ENCODE measurements around the gene FYN.
A peak's percentile ranks its signal among the peaks of the same experiment; 100 is the strongest.

The FYN gene

GRCh38 chr6:111803371-111803770, 69.9 kb downstream of the FYN start:
- TF ChIP-seq CTCF (conservative IDR thresholded peaks at IDR 0.05) (no peak), ZFX (IDR thresholded peaks at IDR 0.05) (no peak)
- no peak overlapping the region for H3K27ac ChIP-seq

- TF ChIP-seq CTCF (conservative IDR thresholded peaks at IDR 0.05) (no peak), ZFX (IDR thresholded peaks at IDR 0.05) (no peak)
- no peak overlapping the region for H3K27ac ChIP-seq
These were observed 70.4 kb downstream of the FYN start for GRCh38 chr6:111802720-111803330.

GRCh38 chr6:111802015-111802414, 71.2 kb downstream of the FYN start:
- no peak overlapping the region for H3K27ac ChIP-seq
- TF ChIP-seq CTCF (conservative IDR thresholded peaks at IDR 0.05) (no peak), ZFX (IDR thresholded peaks at IDR 0.05) (no peak)

- no peak for TF ChIP-seq CTCF (conservative IDR thresholded peaks at IDR 0.05)
- TF ChIP-seq ZFX (IDR thresholded peaks at IDR 0.05), result no peak
- no peak overlapping the region for H3K27ac ChIP-seq
These were observed 72.4 kb downstream of the FYN start for GRCh38 chr6:111800821-111801220.

GRCh38 chr6:111800259-111800765, 72.9 kb downstream of the FYN start:
- TF ChIP-seq CTCF (conservative IDR thresholded peaks at IDR 0.05), result no peak
- TF ChIP-seq ZFX (IDR thresholded peaks at IDR 0.05), result no peak
- no peak overlapping the region for H3K27ac ChIP-seq

GRCh38 chr6:111799576-111800258, 73.5 kb downstream of the FYN start:
- no peak overlapping the region for H3K27ac ChIP-seq
- TF ChIP-seq CTCF (conservative IDR thresholded peaks at IDR 0.05), result peak; percentile 17
- no peak for TF ChIP-seq ZFX (IDR thresholded peaks at IDR 0.05)

GRCh38 chr6:111798281-111798725, 74.9 kb downstream of the FYN start:
- H3K27ac ChIP-seq, result no peak overlapping the region
- TF ChIP-seq ZFX (IDR thresholded peaks at IDR 0.05) (no peak), CTCF (conservative IDR thresholded peaks at IDR 0.05) (no peak)

Measured in C4-2B (cell line).